ENCODE data around the gene SPDEF.

The SPDEF gene

DNA sequence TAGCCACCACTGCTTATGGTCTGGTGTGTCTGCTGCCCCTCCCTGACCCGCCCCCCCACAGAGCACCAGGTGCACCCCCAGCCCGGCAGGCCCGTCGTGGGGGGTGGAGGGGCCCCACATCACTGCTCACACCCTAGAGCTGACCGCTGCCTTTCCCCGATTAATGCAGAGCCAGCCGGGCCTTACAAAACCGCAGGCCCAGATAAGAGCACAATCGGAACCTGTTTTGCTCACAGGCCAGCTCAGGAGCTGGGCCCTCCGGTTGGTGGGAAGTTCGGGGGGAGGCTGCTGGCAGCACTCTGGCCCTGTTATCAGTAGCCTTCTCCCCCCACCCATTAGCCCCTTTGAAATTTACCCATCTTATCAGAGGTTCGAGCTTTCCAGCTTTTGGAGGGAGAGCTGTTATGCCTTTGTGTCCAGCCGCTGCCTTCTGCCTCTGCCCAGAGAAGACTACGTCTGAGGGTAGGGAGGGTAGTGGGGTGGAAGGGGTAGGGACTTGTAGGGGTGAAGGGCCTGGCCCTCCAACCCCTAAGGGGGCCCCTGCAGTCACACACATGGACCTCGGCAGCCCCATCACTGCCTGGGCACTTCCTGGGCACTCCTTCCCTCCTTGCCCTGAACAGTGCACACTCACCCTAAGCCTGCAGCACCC lies 6.9 kb upstream of the SPDEF start:
- Histone ChIP-seq H3K9ac (ENCODE audit: insufficient read length) (no peak overlapping the region), H3K36me3 (ENCODE audit: insufficient read depth, low read length) (no peaks in the 10 kb centered on the region), H3K9me3 (ENCODE audit: low read depth, low read length) (no peaks in the 10 kb centered on the region), H3K4me3 (no peak overlapping the region), H3K27ac (no peak overlapping the region)
- no peak for TF ChIP-seq FOXP2 (optimal IDR thresholded peaks at IDR 0.05; ENCODE audit: control extremely low read depth, extremely low read length, insufficient read depth)
- no peak for TF ChIP-seq POLR2AphosphoS5 (IDR thresholded peaks at IDR 0.05; ENCODE audit: borderline replicate concordance, low read depth, low read length)
- TF ChIP-seq EZH2 (IDR thresholded peaks at IDR 0.05): no peak
- DNase-seq (ENCODE audit: low read depth, low spot score): no peak

DNA sequence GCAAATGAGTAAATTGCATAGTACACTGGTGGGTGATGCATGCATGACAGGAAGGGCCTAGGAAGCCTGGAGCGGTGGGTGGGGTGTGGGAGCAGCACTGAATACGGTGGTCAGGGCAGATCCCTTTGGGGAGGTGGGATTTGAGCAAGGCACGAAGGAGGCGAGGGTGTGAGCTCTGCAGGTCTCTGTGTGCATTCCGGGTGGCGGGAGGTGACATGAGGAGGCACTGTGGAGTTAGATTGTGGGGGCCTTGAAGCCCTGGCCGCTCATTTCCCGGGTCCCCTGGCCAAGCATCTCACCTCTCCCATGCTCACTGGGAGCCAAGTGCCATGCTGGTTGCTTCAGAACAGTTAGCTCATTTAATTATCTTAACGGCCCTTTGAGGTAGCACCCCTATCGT lies 6.2 kb upstream of the SPDEF start:
- no peak overlapping the region for H3K4me3 ChIP-seq
- DNase-seq (ENCODE audit: low read depth, low spot score): no peak
- no peaks in the 10 kb centered on the region for H3K9me3 ChIP-seq (ENCODE audit: low read depth, low read length)
- TF ChIP-seq EZH2 (IDR thresholded peaks at IDR 0.05) (no peak), FOXP2 (optimal IDR thresholded peaks at IDR 0.05; ENCODE audit: control extremely low read depth, extremely low read length, insufficient read depth) (no peak), POLR2AphosphoS5 (IDR thresholded peaks at IDR 0.05; ENCODE audit: borderline replicate concordance, low read depth, low read length) (no peak)
- no peaks in the 10 kb centered on the region for H3K36me3 ChIP-seq (ENCODE audit: insufficient read depth, low read length)
- H3K9ac ChIP-seq (ENCODE audit: insufficient read length): no peak overlapping the region
- H3K27ac ChIP-seq: no peak overlapping the region

DNA sequence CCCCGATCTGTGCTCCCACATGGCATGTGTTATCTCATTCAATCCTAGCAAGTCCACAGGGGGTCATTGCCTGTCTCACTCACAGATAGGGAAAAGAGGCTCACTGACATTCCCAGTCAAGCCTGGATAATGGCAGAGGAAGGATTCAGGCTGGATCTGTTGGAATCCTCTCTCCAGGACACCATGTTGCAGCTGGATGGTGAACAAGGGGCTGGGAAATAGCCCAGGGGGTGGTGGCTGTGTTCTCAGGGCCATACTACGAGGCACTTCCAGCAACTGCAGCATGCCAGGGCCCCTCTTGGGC lies 5.0 kb upstream of the SPDEF start:
- H3K4me3 ChIP-seq: no peak overlapping the region
- no peak overlapping the region for H3K27ac ChIP-seq
- no peak for DNase-seq (ENCODE audit: low read depth, low spot score)
- no peaks in the 10 kb centered on the region for H3K36me3 ChIP-seq (ENCODE audit: insufficient read depth, low read length)
- no peaks in the 10 kb centered on the region for H3K9me3 ChIP-seq (ENCODE audit: low read depth, low read length)
- TF ChIP-seq POLR2AphosphoS5 (IDR thresholded peaks at IDR 0.05; ENCODE audit: borderline replicate concordance, low read depth, low read length) (no peak), FOXP2 (optimal IDR thresholded peaks at IDR 0.05; ENCODE audit: control extremely low read depth, extremely low read length, insufficient read depth) (no peak), EZH2 (IDR thresholded peaks at IDR 0.05) (no peak)
- no peak overlapping the region for H3K9ac ChIP-seq (ENCODE audit: insufficient read length)

DNA sequence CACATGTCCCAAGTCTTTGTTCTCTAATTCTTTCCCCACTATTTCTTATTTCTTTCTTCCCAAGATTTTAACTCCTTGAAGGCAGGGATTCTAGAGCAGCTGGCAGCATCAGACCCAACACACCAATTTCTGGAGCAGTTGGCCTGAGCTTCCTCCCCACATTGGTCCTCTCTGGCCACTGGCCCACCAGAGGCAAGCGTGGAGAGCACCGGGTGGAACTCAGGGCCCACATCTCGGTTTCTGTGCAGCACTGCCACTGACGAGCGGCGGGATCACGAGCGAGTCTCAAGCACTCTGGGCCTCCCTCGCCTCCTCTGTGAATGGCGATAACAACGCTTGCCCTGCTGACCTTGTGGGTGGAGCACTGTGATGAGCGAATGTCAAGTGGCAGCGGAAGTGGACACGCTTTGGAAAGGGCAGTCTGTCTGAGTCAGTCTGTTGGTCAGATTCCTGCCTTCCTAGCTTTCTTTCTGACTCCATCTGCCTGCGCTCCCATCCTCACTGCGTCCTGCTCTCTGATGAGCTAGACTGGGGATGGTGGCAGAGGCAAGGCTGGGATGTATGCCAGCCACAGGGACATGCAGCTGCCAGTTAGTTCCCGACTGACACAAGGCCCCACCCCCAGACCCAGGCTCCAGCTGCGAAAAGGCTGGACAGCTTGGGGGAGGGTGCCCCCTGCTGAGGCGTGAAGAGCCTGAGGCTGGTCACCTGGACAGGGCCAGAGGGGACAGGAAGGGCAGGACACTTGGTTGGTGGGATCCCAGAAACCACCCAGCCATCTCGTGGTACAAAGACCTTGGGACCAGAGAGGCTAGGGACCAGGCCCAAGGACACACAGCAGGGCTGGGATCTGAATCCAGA lies 4.5 kb upstream of the SPDEF start:
- Histone ChIP-seq H3K9ac (ENCODE audit: insufficient read length) (no peak overlapping the region), H3K27ac (no peak overlapping the region), H3K9me3 (ENCODE audit: low read depth, low read length) (no peaks in the 10 kb centered on the region), H3K4me3 (no peak overlapping the region), H3K36me3 (ENCODE audit: insufficient read depth, low read length) (no peaks in the 10 kb centered on the region)
- TF ChIP-seq FOXP2 (optimal IDR thresholded peaks at IDR 0.05; ENCODE audit: control extremely low read depth, extremely low read length, insufficient read depth) (no peak), EZH2 (IDR thresholded peaks at IDR 0.05) (no peak), POLR2AphosphoS5 (IDR thresholded peaks at IDR 0.05; ENCODE audit: borderline replicate concordance, low read depth, low read length) (no peak)
- no peak for DNase-seq (ENCODE audit: low read depth, low spot score)

DNA sequence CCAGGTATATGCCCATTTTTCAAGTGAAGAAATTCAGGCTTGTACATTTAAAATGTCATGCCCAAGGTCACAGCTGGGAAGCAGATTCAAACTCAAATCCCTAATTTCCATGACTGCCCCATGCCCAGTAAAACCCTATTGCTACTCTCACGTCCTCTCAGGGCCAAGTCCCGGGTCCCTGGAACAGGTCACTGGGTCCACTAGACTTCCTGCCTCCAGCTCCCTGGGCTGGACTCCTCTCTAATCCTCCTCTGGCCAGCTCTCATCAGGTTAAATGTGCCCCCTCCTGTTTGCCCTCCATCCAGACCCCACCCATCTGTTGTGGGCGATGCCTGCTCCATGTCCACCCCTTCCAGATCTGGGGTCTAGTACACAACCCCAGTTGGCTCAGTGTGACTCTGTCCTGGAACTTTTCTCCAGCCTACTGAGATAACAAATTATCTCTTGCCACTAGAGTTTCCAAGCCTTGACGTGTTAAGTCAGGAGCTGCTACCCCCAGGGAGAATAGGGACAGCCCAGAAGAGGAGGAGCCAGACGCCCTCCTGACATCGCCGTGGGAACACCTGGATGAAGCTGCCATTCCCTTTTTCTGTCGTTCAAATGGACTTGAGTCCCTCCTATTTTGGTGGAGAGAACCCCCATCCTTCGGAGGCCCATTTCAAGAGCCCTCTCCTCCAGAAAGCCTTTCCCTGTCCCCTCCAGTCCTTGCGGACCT lies 3.7 kb upstream of the SPDEF start:
- Histone ChIP-seq H3K27ac (no peak overlapping the region), H3K9me3 (ENCODE audit: low read depth, low read length) (no peaks in the 10 kb centered on the region), H3K9ac (ENCODE audit: insufficient read length) (no peak overlapping the region), H3K36me3 (ENCODE audit: insufficient read depth, low read length) (no peaks in the 10 kb centered on the region), H3K4me3 (no peak overlapping the region)
- no peak for TF ChIP-seq FOXP2 (optimal IDR thresholded peaks at IDR 0.05; ENCODE audit: control extremely low read depth, extremely low read length, insufficient read depth)
- TF ChIP-seq EZH2 (IDR thresholded peaks at IDR 0.05): no peak
- TF ChIP-seq POLR2AphosphoS5 (IDR thresholded peaks at IDR 0.05; ENCODE audit: borderline replicate concordance, low read depth, low read length): no peak
- no peak for DNase-seq (ENCODE audit: low read depth, low spot score)

DNA sequence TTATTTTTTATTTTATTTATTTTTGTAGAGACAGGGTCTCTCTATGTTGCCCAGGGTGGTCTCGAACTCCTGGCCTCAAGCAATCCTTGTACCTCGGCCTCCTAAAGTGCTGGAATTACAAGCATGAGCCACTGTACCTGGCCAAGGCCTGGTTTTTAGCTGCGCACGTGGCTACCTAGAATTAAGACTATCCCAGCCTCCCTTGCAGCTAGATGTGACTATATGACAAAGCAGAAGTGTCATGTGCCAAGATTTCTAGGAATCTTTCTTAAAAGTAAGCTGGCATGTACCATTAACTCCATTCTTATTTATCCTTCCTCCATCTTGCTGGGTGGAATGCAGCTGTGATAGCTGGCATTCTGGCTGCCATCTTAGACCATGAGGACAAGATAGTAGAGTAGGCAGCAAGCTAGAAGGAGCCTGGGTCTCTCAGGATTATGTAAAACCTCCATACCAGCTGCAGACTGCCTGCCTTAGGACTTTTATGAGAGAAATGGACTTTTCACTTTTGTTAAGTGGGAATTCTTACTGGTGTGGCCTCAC lies 2.1 kb upstream of the SPDEF start:
- no peak for DNase-seq (ENCODE audit: low read depth, low spot score)
- no peaks in the 10 kb centered on the region for H3K9me3 ChIP-seq (ENCODE audit: low read depth, low read length)
- H3K27ac ChIP-seq: no peak overlapping the region
- no peak overlapping the region for H3K9ac ChIP-seq (ENCODE audit: insufficient read length)
- H3K36me3 ChIP-seq (ENCODE audit: insufficient read depth, low read length): no peaks in the 10 kb centered on the region
- no peak overlapping the region for H3K4me3 ChIP-seq
- no peak for TF ChIP-seq POLR2AphosphoS5 (IDR thresholded peaks at IDR 0.05; ENCODE audit: borderline replicate concordance, low read depth, low read length)
- TF ChIP-seq FOXP2 (optimal IDR thresholded peaks at IDR 0.05; ENCODE audit: control extremely low read depth, extremely low read length, insufficient read depth): no peak
- TF ChIP-seq EZH2 (IDR thresholded peaks at IDR 0.05): no peak

DNA sequence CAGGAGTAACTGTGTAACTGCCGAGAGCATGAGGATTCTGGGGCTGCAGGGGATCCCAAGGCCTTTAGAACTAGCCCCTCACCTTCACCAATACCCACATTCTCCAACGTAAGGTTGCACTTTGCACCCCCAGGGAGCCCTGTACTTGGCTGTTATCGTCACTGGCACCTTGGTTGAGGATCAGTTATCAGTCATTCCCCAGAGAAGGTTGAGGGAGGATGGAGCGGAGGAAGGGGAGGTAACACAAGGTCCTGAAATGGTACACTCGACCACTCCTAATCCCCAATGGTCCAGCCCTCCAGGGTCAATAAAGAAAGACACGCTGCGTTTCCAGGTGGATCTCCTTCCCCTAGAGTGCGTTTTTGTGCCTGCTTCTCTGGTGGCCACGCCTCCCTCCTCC lies 1.1 kb upstream of the SPDEF start:
- TF ChIP-seq EZH2 (IDR thresholded peaks at IDR 0.05): no peak
- TF ChIP-seq FOXP2 (optimal IDR thresholded peaks at IDR 0.05; ENCODE audit: control extremely low read depth, extremely low read length, insufficient read depth): no peak
- no peak for TF ChIP-seq POLR2AphosphoS5 (IDR thresholded peaks at IDR 0.05; ENCODE audit: borderline replicate concordance, low read depth, low read length)
- no peak for DNase-seq (ENCODE audit: low read depth, low spot score)
- Histone ChIP-seq H3K27ac (no peak overlapping the region), H3K9me3 (ENCODE audit: low read depth, low read length) (no peaks in the 10 kb centered on the region), H3K36me3 (ENCODE audit: insufficient read depth, low read length) (no peaks in the 10 kb centered on the region), H3K4me3 (no peak overlapping the region), H3K9ac (ENCODE audit: insufficient read length) (no peak overlapping the region)

DNA sequence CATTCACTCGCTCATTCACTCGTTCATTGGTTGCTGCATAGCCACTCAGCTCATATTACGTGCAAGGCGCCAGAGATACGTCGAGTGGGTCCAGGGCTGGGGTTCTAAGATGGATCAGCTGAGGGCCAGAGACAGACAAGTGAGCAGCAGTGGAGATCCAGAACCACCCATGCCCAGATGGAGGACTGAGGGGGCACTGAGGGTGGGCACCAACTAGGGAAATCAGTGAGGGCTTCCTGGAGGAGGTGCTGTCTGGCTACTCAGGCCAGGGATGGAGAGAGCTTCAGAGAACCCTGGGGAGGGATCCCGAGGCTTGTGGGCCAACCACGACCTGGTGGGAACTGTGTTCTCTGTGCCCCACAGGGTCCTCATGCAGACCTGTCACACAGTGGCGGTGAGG lies 364 bp upstream of the SPDEF start:
- TF ChIP-seq POLR2AphosphoS5 (IDR thresholded peaks at IDR 0.05; ENCODE audit: borderline replicate concordance, low read depth, low read length) (no peak), FOXP2 (optimal IDR thresholded peaks at IDR 0.05; ENCODE audit: control extremely low read depth, extremely low read length, insufficient read depth) (no peak), EZH2 (IDR thresholded peaks at IDR 0.05) (no peak)
- no peak for DNase-seq (ENCODE audit: low read depth, low spot score)
- H3K36me3 ChIP-seq (ENCODE audit: insufficient read depth, low read length): no peaks in the 10 kb centered on the region
- no peak overlapping the region for H3K4me3 ChIP-seq
- no peaks in the 10 kb centered on the region for H3K9me3 ChIP-seq (ENCODE audit: low read depth, low read length)
- no peak overlapping the region for H3K27ac ChIP-seq
- no peak overlapping the region for H3K9ac ChIP-seq (ENCODE audit: insufficient read length)
